K562 (cell line): Measurements from ENCODE around the gene TENT5A. TPM values are rescaled to one million over a fixed set of nuclear protein-coding genes. Genes with fewer than 3 reads are reported as not detected.

Experiments
- ATAC-seq: fragments of 200-7000 bp; cut with Tn5 transposase; 3 replicates; pipeline ENCODE4 v1.9.1; 2020; ENCODE audit warnings: moderate library complexity
- BruUV-seq: library from RNA; stranded (reverse); fragments of 400-500 nt; replicated peaks from 2 replicates; lab custom pipeline; 2021; lab: Mats Ljungman, UMichigan
- CTCF ChIA-PET: fragments of 300-600 bp; formaldehyde crosslinking; extraction: SDS; loops from one replicate; lab custom pipeline; 2021; ENCODE audit warnings: low intra/inter-chr PET ratio; lab: Yijun Ruan, JAX
- POLR2A ChIA-PET: fragments of 300-600, 350-650 bp; sonication (Branson Sonifier 250); formaldehyde crosslinking; extraction: SDS; loops from one replicate; lab custom pipeline; 2021; ENCODE audit warnings: antibody characterized with exemption, inconsistent platforms; lab: Yijun Ruan, JAX
- DNase-seq, 4 experiments: peaks; one replicate each; pipeline versions ENCODE4 v3.0.0 to v3.0.0-alpha.2; 2011 to 2018; ENCODE audit warnings: low spot score in 3 of 4, mixed read lengths in 3 of 4; ENCODE audit errors: extremely low read depth in 1 of 4
- FAIRE-seq: peaks from 2 replicates; lab custom pipeline; 2011; peaks lifted over from hg19 to GRCh38; lab: Jason Lieb, UNC
- H2AFZ ChIP-seq: 2 replicates; pipeline ENCODE4 v1.6.0; 2011; ENCODE audit warnings: low read depth, low read length, control low read depth, inconsistent platforms
- H3K27ac ChIP-seq: fragments of 200-600 bp; 3 replicates; pipeline ENCODE4 v1.8.0; 2011; ENCODE audit warnings: low read depth, mild to moderate bottlenecking, control low read depth, inconsistent platforms, low read length, moderate library complexity, mixed read lengths; ENCODE audit errors: extremely low read depth
- H3K27me3 ChIP-seq, 2 experiments: fragments of 300-600 bp in 1 of 2; 2 replicates in 1 of 2; 3 replicates in 1 of 2; pipeline versions ENCODE4 v1.6.0 to v1.8.0; 2011; ENCODE audit warnings: inconsistent platforms in 2 of 2, low read length in 2 of 2, mild to moderate bottlenecking in 1 of 2, mixed read lengths in 1 of 2, moderate library complexity in 1 of 2; ENCODE audit not compliant: control insufficient read depth in 2 of 2, insufficient read depth in 2 of 2
- H3K36me3 ChIP-seq: fragments of 300-600 bp; 3 replicates; pipeline ENCODE4 v1.8.0; 2011; ENCODE audit warnings: mild to moderate bottlenecking, low read length, inconsistent platforms; ENCODE audit not compliant: control insufficient read depth, insufficient read depth
- H3K4me1 ChIP-seq, 2 experiments: fragments of 200-600 bp in 1 of 2; replicated peaks in 1 of 2; 2 replicates in 1 of 2; 3 replicates in 1 of 2; pipeline versions ENCODE4 v1.5.1 to v1.8.0; 2011; ENCODE audit warnings: inconsistent platforms in 2 of 2, low read length in 2 of 2, mild to moderate bottlenecking in 1 of 2, mixed read lengths in 1 of 2, moderate library complexity in 1 of 2; ENCODE audit not compliant: control insufficient read depth in 2 of 2, insufficient read depth in 2 of 2
- H3K4me2 ChIP-seq: 2 replicates; pipeline ENCODE4 v1.6.1; 2011; ENCODE audit warnings: low read length, control low read depth, inconsistent platforms, mixed read lengths; ENCODE audit not compliant: insufficient read depth
- H3K4me3 ChIP-seq: fragments of 200-600 bp; sonication (generic), shearing (Covaris generic); 2 replicates; pipeline ENCODE4 v1.5.1; 2016; ENCODE audit warnings: control low read depth, inconsistent platforms
- H3K79me2 ChIP-seq: fragments of 200-600 bp; 3 replicates; pipeline ENCODE4 v1.8.0; 2011; ENCODE audit warnings: low read length, inconsistent platforms; ENCODE audit not compliant: control insufficient read depth, insufficient read depth
- H3K9ac ChIP-seq, 2 experiments: 2 replicates each; pipeline versions ENCODE4 v1.6.0 to v1.6.1; 2011; ENCODE audit warnings: low read depth in 2 of 2, low read length in 2 of 2, control low read depth in 1 of 2, inconsistent platforms in 1 of 2, mild to moderate bottlenecking in 1 of 2, mixed read lengths in 1 of 2; ENCODE audit not compliant: insufficient read depth in 1 of 2
- H3K9me1 ChIP-seq: one replicate; pipeline ENCODE4 v1.6.0; 2011; ENCODE audit warnings: inconsistent platforms, mild to moderate bottlenecking, low read length, moderate library complexity; ENCODE audit not compliant: control insufficient read depth, insufficient read depth
- H3K9me3 ChIP-seq: replicated peaks from 2 replicates; pipeline ENCODE4 v1.5.1; 2011; ENCODE audit warnings: low read depth, low read length, inconsistent platforms; ENCODE audit not compliant: control insufficient read depth, insufficient read depth
- H4K20me1 ChIP-seq: replicated peaks from 2 replicates; pipeline ENCODE4 v1.6.1; 2011; ENCODE audit warnings: low read length, inconsistent platforms, mixed read lengths; ENCODE audit not compliant: control insufficient read depth, insufficient read depth
- EHMT2 ChIP-seq: fragments of 450-650 bp; IDR thresholded peaks from 2 replicates; pipeline ENCODE4 v1.6.1; 2018; ENCODE audit warnings: antibody characterized with exemption
- ELF2 ChIP-seq: fragments of 250-450 bp; sonication (Bioruptor Pico); IDR thresholded peaks from 2 replicates; pipeline ENCODE4 v1.5.0; 2021; ENCODE audit warnings: mild to moderate bottlenecking
- ESRRB ChIP-seq: fragments of 250-450 bp; sonication (Bioruptor Pico); IDR thresholded peaks from 2 replicates; pipeline ENCODE4 v1.5.0; 2020; ENCODE audit warnings: mild to moderate bottlenecking, moderate library complexity, borderline replicate concordance
- FOXK2 ChIP-seq, 2 experiments: fragments of 450-650 bp; IDR thresholded peaks in 1 of 2; conservative IDR thresholded peaks in 1 of 2; 2 replicates each; pipeline ENCODE4 v1.6.1; 2016; ENCODE audit warnings: low read depth in 2 of 2, mild to moderate bottlenecking in 1 of 2
- GABPB1 ChIP-seq: sonication (generic); formaldehyde crosslinking; IDR thresholded peaks from 2 replicates; pipeline ENCODE4 v1.8.0; 2022; ENCODE audit warnings: mild to moderate bottlenecking, missing genetic modification reagents
- KLF16 ChIP-seq: IDR thresholded peaks from 2 replicates; pipeline ENCODE4 v1.6.1; 2016; ENCODE audit warnings: antibody characterized with exemption
- TCF7L2 ChIP-seq: fragments of 150-350 bp; IDR thresholded peaks from 2 replicates; pipeline ENCODE4 v1.6.1; 2016; ENCODE audit warnings: low read depth, mild to moderate bottlenecking, low read length, moderate library complexity
- ZZZ3 ChIP-seq: fragments of 450-650 bp; IDR thresholded peaks from 2 replicates; pipeline ENCODE4 v1.6.1; 2016; ENCODE audit warnings: antibody characterized with exemption, mild to moderate bottlenecking, moderate library complexity
- WGBS: fragments of 100-300 bp; shearing (Covaris generic); methylation state at CpG from one replicate; pipeline ENCODE4 v1.1.6; 2016; ENCODE audit warnings: low coverage, mixed read lengths; ENCODE audit not compliant: insufficient coverage; ENCODE audit errors: missing lambda C conversion rate; 5-methylcytosine and 5-hydroxymethylcytosine counted together
- in situ Hi-C: fragments of 300-500 bp; cut with MboI; formaldehyde crosslinking; loops from 4 replicates; pipeline ENCODE4 v1.15.0; 2018; ENCODE audit warnings: inconsistent platforms, mixed read lengths
- intact Hi-C: fragments of 100-400 bp; cut with micrococcal nuclease; formaldehyde crosslinking; loops from 2 replicates; pipeline ENCODE4 v1.14.2; 2022
- polyA plus RNA-seq, 8 experiments: library from polyadenylated mRNA; depleted of rRNA in 4 of 8; stranded (reverse) in 5 of 8; unstranded in 3 of 8; fragments of >200 nt; fragmentation: Nextera tagmentation in 2 of 8; fragmentation: Illumina TruSeq in 1 of 8; extraction: Ambion mirVana in 2 of 8; extraction: Trizol in 1 of 8; gene quantifications; 2 replicates each; pipeline versions ENCODE4 v1.2.1 to v1.2.3, GENCODE V29; 2011 to 2014; ENCODE audit warnings: inconsistent platforms in 1 of 8, missing spikeins in 1 of 8
- total RNA-seq, 7 experiments: library from RNA; depleted of rRNA in 6 of 7; stranded (reverse); fragments of >200 nt in 6 of 7; fragmentation: Illumina TruSeq in 2 of 7; extraction: Trizol in 2 of 7; gene quantifications; 2 replicates each; pipeline versions ENCODE4 v1.2.1 to v1.2.3, GENCODE V29; 2011 to 2021; ENCODE audit warnings: low replicate concordance in 1 of 7
- TF ChIP-seq, protein P1 (sequence below): IDR thresholded peaks from 2 replicates; pipeline ENCODE4 v1.6.1; 2016; ENCODE audit warnings: missing genetic modification characterization, missing compliant biosample characterization
- TF ChIP-seq, protein P2 (sequence below): fragments of 250-450 bp; sonication (Bioruptor Pico); IDR thresholded peaks from 2 replicates; pipeline ENCODE4 v1.4.0; 2020; ENCODE audit warnings: borderline replicate concordance

TENT5A gene
- total and polyA plus RNA-seq, 9 of the 15 experiments (the other 6 are each of a cell fraction or from before 2014, with no cell fraction given): 0.77 to 2.3 (median 1.3) TPM

DNA sequence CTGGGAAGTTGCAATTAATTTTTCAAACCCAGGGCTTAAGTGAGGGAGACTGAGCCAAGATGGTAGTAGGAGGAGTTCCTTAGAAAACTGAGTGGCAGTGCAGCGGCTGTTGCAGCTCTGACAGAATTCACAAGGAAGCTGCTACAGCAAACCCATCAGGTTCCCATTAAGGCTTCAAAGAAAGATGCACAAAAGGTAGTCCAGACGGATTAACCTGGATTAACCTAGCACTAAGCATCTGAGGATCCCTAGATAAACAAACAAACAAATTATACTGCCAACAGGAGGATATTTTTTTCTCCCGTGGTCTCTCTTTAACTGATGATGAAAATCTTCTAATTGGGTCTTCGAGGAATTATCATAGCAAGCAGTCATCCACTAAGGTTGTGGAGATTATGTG lies 5.2 kb downstream of the TENT5A start:
- ATAC-seq (no peak), DNase-seq (no peak), FAIRE-seq (no peak)
- H4K20me1 ChIP-seq: no peaks in the 10 kb centered on the region; the same call in 1 of the 2 replicates
- no peaks in the 10 kb centered on the region for H3K9me3 ChIP-seq
- H3K9ac ChIP-seq: no peak overlapping the region
- no peak overlapping the region for H3K4me2 ChIP-seq
- H3K27ac ChIP-seq: no peak overlapping the region
- H2AFZ ChIP-seq: no peak overlapping the region
- H3K4me1 ChIP-seq: peaks cover 0 to 11% of the 10 kb centered on the region in 2 experiments; a peak in 3 of 5 replicates
- intact Hi-C loops: no loop called here
- peaks cover 7% of the 10 kb centered on the region; the same call in 2 of the 3 replicates for H3K79me2 ChIP-seq
- H3K9me1 ChIP-seq: no peaks in the 10 kb centered on the region
- no TSS peak for BruUV-seq
- TF ChIP-seq, protein P1, sequence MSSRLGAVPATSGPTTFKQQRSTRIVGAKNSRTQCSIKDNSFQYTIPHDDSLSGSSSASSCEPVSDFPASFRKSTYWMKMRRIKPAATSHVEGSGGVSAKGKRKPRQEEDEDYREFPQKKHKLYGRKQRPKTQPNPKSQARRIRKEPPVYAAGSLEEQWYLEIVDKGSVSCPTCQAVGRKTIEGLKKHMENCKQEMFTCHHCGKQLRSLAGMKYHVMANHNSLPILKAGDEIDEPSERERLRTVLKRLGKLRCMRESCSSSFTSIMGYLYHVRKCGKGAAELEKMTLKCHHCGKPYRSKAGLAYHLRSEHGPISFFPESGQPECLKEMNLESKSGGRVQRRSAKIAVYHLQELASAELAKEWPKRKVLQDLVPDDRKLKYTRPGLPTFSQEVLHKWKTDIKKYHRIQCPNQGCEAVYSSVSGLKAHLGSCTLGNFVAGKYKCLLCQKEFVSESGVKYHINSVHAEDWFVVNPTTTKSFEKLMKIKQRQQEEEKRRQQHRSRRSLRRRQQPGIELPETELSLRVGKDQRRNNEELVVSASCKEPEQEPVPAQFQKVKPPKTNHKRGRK: no peak
- TF ChIP-seq, protein P2, sequence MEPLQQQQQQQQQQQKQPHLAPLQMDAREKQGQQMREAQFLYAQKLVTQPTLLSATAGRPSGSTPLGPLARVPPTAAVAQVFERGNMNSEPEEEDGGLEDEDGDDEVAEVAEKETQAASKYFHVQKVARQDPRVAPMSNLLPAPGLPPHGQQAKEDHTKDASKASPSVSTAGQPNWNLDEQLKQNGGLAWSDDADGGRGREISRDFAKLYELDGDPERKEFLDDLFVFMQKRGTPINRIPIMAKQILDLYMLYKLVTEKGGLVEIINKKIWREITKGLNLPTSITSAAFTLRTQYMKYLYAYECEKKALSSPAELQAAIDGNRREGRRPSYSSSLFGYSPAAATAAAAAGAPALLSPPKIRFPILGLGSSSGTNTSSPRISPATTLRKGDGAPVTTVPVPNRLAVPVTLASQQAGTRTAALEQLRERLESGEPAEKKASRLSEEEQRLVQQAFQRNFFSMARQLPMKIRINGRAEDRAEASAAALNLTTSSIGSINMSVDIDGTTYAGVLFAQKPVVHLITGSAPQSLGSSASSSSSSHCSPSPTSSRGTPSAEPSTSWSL: no peak
- no peak for TF ChIP-seq GABPB1 (CRISPR knock-in tag)
- TF ChIP-seq TCF7L2: no peak
- no peak for TF ChIP-seq ESRRB (CRISPR knock-in tag)
- TF ChIP-seq ZZZ3: no peak
- TF ChIP-seq EHMT2: no peak
- TF ChIP-seq KLF16: no peak
- no peak for TF ChIP-seq ELF2
- TF ChIP-seq FOXK2 (conservative IDR thresholded peaks at IDR 0.05 in 1 of 2, IDR thresholded peaks at IDR 0.05 in 1 of 2; ENCODE audit: low read depth in 2 of 2): no peak
- H3K27me3 ChIP-seq: no peaks in the 10 kb centered on the region
- CTCF ChIA-PET: no interaction called here
- H3K36me3 ChIP-seq: no peaks in the 10 kb centered on the region
- H3K4me3 ChIP-seq: no peak overlapping the region
- in situ Hi-C loops: no loop called here
- 43% methylated on average over 4 of the region's 4 CpGs for WGBS
- POLR2A ChIA-PET: interaction anchor here (0.6 kb wide), 1 partner anchor 152 kb away, joined by 3 read pairs; no protein-coding TSS in a partner anchor
